ENCODE data around the gene RLBP1.

The RLBP1 gene

GRCh38 chr15:89178307-89178977 lies 42.9 kb downstream of the RLBP1 start:
- no peak for DNase-seq (ENCODE audit: low read depth in 2 of 2)

GRCh38 chr15:89177633-89178306 lies 43.6 kb downstream of the RLBP1 start:
- DNase-seq (ENCODE audit: low read depth in 2 of 2) = peak; percentile 37 to 64

GRCh38 chr15:89177116-89177515 lies 44.3 kb downstream of the RLBP1 start:
- DNase-seq (ENCODE audit: low read depth in 2 of 2) = no peak

- no peak for DNase-seq (ENCODE audit: low read depth in 2 of 2)
Measured at GRCh38 chr15:89175617-89176191, 45.7 kb downstream of the RLBP1 start.

GRCh38 chr15:89174476-89174875 lies 46.9 kb downstream of the RLBP1 start:
- DNase-seq (ENCODE audit: low read depth in 2 of 2) = no peak

- no peak for DNase-seq (ENCODE audit: low read depth in 2 of 2)
Measured at GRCh38 chr15:89172921-89173320, 48.5 kb downstream of the RLBP1 start.

GRCh38 chr15:89171136-89172072 lies 50.0 kb downstream of the RLBP1 start:
- DNase-seq (ENCODE audit: low read depth in 2 of 2) = no peak

- DNase-seq (ENCODE audit: low read depth in 2 of 2) = no peak
Measured at GRCh38 chr15:89170364-89170763, 51.0 kb downstream of the RLBP1 start.

GRCh38 chr15:89168316-89168833 lies 53.0 kb downstream of the RLBP1 start:
- DNase-seq (ENCODE audit: low read depth in 2 of 2) = no peak

GRCh38 chr15:89167267-89168176 lies 53.9 kb downstream of the RLBP1 start:
- DNase-seq (ENCODE audit: low read depth in 2 of 2) = peak; percentile 66 to 67

- DNase-seq (ENCODE audit: low read depth in 2 of 2) = no peak
Measured at GRCh38 chr15:89165677-89166076, 55.7 kb downstream of the RLBP1 start.

GRCh38 chr15:89164712-89165211 lies 56.6 kb downstream of the RLBP1 start:
- DNase-seq (ENCODE audit: low read depth in 2 of 2) = no peak

GRCh38 chr15:89163271-89164055 lies 57.9 kb downstream of the RLBP1 start:
- no peak for DNase-seq (ENCODE audit: low read depth in 2 of 2)

GRCh38 chr15:89161666-89162065 lies 59.7 kb downstream of the RLBP1 start:
- no peak for DNase-seq (ENCODE audit: low read depth in 2 of 2)

Data from stimulated activated CD4-positive, alpha-beta T cell treated with anti-CD3 and anti-CD28 coated beads, Interleukin-15, amount 100 ng/mL, for 48 hours (primary cell).